ENCODE results near the gene C16orf46. TPM values are rescaled to one million over a fixed set of nuclear protein-coding genes. Genes with fewer than 3 reads are reported as not detected.

Gene C16orf46
- total RNA-seq, 4 donors from 2014 or later, result 1.9 TPM; not detected in 3

DNA sequence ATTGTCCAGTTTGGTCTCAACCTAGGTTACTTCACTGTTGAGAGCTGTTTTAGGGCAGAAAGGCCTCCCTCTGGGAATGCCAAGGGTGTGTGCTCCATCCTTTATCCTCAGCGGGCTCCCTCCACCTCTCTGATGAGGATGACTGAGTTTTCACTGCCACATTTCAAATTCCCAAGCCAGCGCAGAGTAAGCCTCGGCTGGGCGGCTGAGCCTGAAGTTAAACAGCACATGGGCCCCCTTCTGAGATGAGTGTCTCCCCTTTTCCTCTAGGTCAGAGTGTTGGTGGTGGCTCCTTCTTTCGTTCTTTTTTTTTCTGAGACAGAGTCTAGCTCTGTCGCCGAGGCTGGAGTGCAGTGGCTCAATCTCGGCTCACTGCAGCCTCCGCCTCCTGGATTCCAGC lies 24.7 kb upstream of the C16orf46 start:
- intact Hi-C loops (cut with DNase I; ENCODE audit: low total_unique reads), result no loop called here
- Histone ChIP-seq H3K36me3 (no peaks in the 10 kb centered on the region), H3K27ac (no peak overlapping the region), H3K27me3 (no peaks in the 10 kb centered on the region), H3K4me3 (no peak overlapping the region), H3K4me1 (no peaks in the 10 kb centered on the region), H3K9me3 (no peaks in the 10 kb centered on the region)
- TF ChIP-seq, protein P1, sequence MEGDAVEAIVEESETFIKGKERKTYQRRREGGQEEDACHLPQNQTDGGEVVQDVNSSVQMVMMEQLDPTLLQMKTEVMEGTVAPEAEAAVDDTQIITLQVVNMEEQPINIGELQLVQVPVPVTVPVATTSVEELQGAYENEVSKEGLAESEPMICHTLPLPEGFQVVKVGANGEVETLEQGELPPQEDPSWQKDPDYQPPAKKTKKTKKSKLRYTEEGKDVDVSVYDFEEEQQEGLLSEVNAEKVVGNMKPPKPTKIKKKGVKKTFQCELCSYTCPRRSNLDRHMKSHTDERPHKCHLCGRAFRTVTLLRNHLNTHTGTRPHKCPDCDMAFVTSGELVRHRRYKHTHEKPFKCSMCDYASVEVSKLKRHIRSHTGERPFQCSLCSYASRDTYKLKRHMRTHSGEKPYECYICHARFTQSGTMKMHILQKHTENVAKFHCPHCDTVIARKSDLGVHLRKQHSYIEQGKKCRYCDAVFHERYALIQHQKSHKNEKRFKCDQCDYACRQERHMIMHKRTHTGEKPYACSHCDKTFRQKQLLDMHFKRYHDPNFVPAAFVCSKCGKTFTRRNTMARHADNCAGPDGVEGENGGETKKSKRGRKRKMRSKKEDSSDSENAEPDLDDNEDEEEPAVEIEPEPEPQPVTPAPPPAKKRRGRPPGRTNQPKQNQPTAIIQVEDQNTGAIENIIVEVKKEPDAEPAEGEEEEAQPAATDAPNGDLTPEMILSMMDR (IDR thresholded peaks at IDR 0.05), result no peak
- TF ChIP-seq POLR2A (IDR thresholded peaks at IDR 0.05), result no peak
- DNase-seq, result no peak

DNA sequence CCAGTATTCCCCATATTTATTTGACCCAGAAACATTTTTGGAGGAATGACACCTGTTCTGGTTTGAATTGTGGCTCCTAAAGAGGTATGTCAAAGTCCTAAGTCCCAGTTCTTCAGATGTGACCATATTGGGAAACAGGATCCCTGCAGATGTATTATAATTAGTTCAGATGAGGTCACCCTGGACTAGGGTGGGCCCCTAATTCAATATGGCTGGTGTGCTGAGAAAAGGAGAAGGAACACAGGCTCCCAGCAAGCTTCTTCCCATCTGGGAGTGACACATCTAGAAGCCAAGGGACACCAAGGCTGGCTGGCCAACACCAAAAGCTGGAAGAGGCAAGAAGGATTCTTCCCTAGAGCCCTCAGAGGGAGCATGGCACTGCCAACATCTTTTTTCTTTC lies 22.9 kb upstream of the C16orf46 start:
- Histone ChIP-seq H3K36me3 (no peaks in the 10 kb centered on the region), H3K9me3 (no peaks in the 10 kb centered on the region), H3K27me3 (no peaks in the 10 kb centered on the region), H3K4me1 (no peaks in the 10 kb centered on the region), H3K4me3 (no peak overlapping the region), H3K27ac (no peak overlapping the region)
- TF ChIP-seq, protein P1 (IDR thresholded peaks at IDR 0.05), result no peak
- no peak for TF ChIP-seq POLR2A (IDR thresholded peaks at IDR 0.05)
- intact Hi-C loops (cut with DNase I; ENCODE audit: low total_unique reads), result no loop called here
- no peak for DNase-seq

DNA sequence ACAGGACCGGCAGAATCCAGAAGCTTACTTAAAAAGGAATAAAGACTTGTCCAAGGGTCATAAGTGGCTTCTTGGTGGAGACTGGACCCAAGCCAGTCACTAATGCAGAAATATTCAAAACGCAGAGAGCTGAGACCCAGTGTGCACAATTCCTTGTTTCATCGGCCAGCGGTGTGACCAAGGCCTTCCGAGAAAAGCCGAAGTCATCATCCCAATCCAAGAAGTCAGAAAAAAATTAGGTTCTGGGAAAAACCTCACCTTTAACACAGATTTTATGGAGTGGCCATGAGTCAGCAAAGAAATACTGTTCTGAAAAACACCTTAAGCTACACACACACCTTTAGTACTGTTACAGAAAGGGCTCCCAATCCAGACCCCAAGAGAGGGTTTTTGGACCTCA lies 20.2 kb upstream of the C16orf46 start:
- Histone ChIP-seq H3K4me3 (no peak overlapping the region), H3K27me3 (no peaks in the 10 kb centered on the region), H3K27ac (peak overlapping the region in 1 of 2 donors; percentile 46), H3K9me3 (no peaks in the 10 kb centered on the region), H3K4me1 (no peaks in the 10 kb centered on the region), H3K36me3 (no peaks in the 10 kb centered on the region)
- TF ChIP-seq, protein P1 (IDR thresholded peaks at IDR 0.05), result no peak
- TF ChIP-seq POLR2A (IDR thresholded peaks at IDR 0.05), result no peak
- no peak for DNase-seq
- intact Hi-C loops (cut with DNase I; ENCODE audit: low total_unique reads), result no loop called here

DNA sequence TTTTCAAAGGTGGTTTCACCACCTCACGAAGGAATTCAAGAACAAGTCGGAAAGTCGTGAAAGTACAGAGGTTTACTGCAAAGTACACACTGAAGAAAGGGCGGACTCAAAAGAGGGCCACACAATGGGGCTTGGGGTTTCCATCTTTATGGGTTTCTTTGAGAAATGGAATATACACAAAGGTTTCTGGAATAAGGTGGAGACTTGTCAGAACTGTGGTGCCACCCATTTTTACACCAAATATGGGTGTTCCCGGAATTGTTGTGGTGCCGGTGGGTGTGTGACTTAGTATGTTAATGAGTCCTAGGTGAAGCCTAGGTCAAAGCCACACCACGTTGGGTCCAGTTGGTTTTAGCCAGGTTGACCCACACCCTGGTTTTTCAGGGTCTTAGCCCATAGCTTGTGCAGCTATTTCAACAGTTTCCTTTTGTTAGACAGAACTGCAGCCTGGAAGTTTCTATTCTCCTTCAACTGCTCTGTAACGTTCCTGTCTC lies 19.7 kb upstream of the C16orf46 start:
- H3K27ac ChIP-seq, result peak overlapping the region in 1 of 2 donors; percentile 46
- peak in 1 of 2 donors; percentile 21 for DNase-seq
- no peaks in the 10 kb centered on the region for H3K9me3 ChIP-seq
- no peaks in the 10 kb centered on the region for H3K4me1 ChIP-seq
- TF ChIP-seq, protein P1 (IDR thresholded peaks at IDR 0.05), result no peak
- TF ChIP-seq POLR2A (IDR thresholded peaks at IDR 0.05), result no peak
- intact Hi-C loops (cut with DNase I; ENCODE audit: low total_unique reads), result no loop called here
- H3K4me3 ChIP-seq, result peak overlapping the region; percentile 11 to 38
- H3K36me3 ChIP-seq, result no peaks in the 10 kb centered on the region
- H3K27me3 ChIP-seq, result no peaks in the 10 kb centered on the region

DNA sequence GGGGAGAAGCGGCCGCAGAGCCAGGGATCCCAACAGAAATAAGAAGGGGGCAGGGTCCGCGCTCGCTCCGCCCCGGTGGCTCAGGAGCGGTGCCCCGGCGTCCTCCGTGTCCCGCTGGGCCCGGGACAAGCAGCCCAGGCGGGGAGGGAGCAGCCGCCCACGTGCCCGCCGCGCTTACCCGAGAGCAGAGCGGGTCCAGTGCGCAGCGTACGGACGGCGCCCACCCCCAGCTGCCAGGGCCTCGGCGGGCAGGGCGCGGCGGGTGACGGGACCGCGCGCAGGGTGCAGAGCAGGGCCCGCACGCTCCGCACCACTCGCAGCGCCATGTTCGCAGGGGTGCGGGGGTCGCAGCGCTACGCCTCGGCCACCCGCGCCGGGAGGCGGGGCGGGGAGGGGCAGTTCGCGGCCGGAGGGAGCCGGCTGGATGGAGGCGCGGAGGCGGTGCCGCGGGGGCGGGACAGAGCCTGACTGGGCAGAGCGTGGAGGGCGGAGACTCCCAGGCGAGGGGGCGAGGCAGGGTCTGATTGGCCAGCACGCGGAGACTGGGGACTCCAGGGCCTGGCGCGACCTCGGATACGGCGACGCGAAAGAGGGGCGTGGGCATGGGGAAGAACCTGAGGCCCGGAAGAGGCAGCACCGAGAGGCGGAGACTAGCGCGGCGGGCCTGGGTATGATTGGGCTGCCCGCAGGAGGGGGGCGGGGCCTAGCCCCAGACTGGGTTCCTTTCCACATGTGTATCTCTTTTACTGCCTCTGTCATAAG lies 19.1 kb upstream of the C16orf46 start, which contains the start of gene GCSH:
Gene GCSH, minus strand, starts transcription at position 443 of the 762 bp plus-strand sequence. Its CDS starts 117 bp downstream, at position 326.
- no peaks in the 10 kb centered on the region for H3K9me3 ChIP-seq
- no peaks in the 10 kb centered on the region for H3K4me1 ChIP-seq
- no peaks in the 10 kb centered on the region for H3K36me3 ChIP-seq
- TF ChIP-seq, protein P1 (IDR thresholded peaks at IDR 0.05), result no peak
- TF ChIP-seq POLR2A (IDR thresholded peaks at IDR 0.05), result peak in 1 of 2 donors; percentile 54
- peak; percentile 99 for DNase-seq
- peak within 1 kb of the TSS; percentile 29 to 84 for H3K27ac ChIP-seq
- peak within 1 kb of the TSS; percentile 38 to 98 for H3K4me3 ChIP-seq
- intact Hi-C loops (cut with DNase I; ENCODE audit: low total_unique reads), result no loop called here
- H3K27me3 ChIP-seq, result no peaks in the 10 kb centered on the region

Data from uterus (tissue), 4 donors.